Stimulated activated CD8-positive, alpha-beta memory T cell treated with anti-CD3 and anti-CD28 coated beads, Interleukin-2, amount 100 ng/mL, for 48 hours (primary cell): ENCODE results near the gene XRCC4.
"Not testable (repeated sequence)": the region's sequence is repeated elsewhere in the genome, so short reads cannot be mapped to it uniquely, and the experiment has no call there.

Source experiments
- DNase-seq, 2 donors: peaks; one replicate each; pipeline ENCODE4 v3.0.0-alpha.2; 2020; ENCODE audit warnings: low read depth in 2 of 2

XRCC4 gene

DNA sequence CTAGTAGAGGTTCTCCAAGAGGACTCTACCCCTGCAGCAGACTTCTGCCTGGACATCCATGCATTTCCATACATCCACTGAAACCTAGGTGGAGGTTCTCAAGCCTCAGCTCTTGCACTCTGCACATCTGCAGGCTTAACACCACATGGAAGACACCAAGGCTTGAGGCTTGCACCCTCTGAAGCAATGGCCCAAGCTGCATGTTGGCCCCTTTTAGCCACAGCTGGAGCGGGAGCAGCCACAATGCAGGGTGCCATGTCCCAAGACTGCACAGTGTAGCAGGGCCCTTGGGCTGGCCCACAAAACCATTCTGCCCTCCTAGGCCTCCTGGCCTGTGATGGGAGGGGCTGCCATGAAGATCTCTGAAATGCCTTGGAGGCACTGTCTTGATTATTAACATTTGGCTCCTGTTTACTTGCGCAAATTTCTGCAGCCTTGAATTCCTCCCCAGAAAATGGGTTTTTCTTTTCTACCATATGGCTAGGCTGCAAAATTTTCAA is 271.0 kb downstream of the XRCC4 start:
- DNase-seq = no peak

DNA sequence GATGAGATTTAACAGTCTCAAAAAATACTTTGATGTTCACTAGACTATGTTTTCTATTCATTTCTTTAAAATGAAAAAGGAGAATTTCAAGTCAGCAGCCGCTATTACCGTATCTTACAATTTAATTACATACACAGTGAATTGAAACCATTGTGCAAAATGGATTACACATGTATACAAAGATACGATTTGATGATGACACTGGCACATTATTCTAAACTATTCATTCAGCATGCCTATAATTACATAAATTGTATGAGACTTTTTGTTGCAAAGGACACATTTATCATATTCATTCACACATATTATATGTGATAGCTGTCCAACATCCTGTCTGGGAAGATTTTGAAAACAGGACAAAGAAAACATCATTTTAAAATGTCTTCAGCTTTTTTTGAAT is 275.9 kb downstream of the XRCC4 start:
- DNase-seq = no peak

DNA sequence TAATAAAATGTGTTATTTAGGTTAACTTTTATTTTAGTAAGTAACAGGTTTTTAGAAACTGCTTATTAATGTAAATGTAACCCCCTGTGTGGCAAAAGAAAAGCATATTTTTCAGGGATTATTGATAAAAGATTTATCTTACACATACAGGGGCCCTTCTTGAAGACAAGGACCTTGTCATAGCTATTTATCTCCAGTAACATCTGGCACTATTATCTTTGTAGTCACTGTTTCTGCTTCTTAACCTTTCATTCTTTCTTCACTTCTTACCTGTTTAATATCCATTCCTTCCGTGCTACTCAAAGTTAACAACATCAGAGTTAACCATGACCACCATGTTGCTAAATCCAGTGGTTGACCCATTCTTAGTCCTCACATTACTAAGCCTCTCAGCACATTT is 276.4 kb downstream of the XRCC4 start:
- no peak for DNase-seq

- no peak for DNase-seq
Observed at GRCh38 chr5:83354958-83355357, 277.6 kb downstream of the XRCC4 start.

DNA sequence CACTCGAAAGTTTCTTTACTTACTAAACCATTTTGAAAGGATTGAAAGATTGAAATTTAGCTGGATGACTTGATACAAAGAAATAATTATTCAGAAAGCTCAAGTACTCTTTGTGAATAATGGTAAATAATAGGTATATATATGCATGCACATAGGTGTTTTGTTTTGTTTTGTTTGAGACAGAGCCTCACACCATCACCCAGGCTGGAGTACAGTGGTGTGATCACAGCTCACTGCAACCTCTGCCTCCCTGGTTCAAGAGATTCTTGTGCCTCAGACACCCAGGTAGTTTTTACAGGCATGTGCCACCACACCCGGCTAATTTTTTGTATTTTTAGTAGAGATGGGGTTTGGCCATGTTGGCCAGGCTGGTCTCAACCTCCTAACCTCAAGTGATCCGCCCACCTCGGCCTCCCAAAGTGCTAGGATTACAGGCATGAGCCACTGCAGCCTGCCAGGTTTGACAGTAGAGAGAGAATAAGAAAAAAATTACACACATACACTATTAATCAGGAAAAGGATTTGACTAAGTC is 278.2 kb downstream of the XRCC4 start:
- DNase-seq = not testable (repeated sequence)

- DNase-seq = no peak
Observed at GRCh38 chr5:83357621-83358231, 280.4 kb downstream of the XRCC4 start.

DNA sequence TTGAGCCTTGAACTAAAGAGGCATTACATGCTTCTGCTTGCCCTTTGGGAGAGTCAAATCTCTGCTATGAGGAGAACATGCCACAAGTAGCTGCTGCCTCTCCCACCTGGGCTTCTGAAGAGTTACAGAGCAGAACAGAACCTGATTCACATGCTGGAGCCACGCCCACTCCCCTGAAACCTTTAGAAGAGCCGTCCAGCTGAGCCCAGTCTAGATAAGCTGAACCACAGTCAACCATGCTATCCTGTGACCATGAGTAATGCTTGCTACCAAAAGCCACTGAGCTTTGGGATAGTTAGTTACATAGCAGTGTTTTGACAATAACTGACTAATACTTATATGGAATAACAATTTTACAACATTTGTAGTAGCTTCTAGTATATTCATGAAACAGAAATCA is 283.2 kb downstream of the XRCC4 start:
- DNase-seq = no peak

DNA sequence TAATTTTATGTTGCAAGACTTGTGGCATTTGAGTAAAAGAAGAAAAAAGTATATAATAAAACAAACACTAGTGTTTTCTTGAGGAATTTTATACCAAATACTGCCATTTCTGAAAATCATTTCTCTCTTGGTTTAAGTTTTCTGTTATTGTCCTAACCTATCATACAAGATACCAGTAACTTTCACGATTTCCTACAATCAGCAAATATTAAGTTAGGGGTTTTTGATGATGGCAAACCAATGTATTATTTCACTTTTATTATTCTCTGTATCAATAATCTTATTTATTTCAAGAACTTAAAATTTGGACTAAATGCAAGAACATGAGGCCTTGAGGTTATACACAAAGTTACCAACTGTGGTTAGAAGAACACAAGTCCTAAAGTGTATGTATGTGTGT is 285.2 kb downstream of the XRCC4 start:
- no peak for DNase-seq

DNA sequence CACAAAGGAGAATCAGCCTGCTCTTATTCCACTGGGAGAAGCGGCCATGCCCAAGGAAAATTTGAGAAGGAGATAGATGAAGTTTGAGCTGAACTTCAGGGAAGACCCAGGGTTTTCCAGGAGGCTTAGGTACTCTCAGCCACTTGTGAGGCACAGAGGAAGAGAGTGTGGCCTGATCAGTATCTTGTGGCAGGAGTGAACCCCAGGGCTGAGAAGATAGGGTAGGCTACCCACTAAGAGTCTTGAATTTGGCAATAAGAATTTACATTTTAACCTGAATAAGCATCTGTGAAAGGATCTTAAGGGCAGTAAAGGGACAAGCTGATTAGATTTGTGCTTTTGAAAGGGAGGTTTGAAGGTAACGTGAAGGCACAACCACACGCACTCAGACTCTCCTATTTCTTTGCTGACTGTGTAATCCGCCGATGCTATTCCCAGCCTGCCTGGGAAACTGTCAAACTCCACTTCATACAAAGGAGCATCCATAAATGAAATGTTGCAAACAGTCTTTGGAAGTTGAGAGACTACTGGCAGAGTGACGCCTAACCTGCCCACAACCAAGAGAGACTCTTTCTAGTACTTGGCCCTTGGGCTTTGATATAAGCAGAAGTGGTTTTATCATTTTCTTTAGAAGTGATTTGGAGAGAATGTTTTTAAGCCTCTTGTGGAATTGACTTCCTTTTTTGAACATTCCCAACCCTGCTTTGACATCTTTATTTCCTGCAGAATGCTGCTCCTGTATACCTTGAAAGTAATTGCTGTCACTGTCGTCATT is 286.0 kb downstream of the XRCC4 start:
- DNase-seq = no peak

GRCh38 chr5:83363886-83364275 is 286.5 kb downstream of the XRCC4 start:
- no peak for DNase-seq

- DNase-seq = no peak
Observed at GRCh38 chr5:83364312-83365299, 287.3 kb downstream of the XRCC4 start.

GRCh38 chr5:83368319-83368718 is 291.0 kb downstream of the XRCC4 start:
- no peak for DNase-seq

DNA sequence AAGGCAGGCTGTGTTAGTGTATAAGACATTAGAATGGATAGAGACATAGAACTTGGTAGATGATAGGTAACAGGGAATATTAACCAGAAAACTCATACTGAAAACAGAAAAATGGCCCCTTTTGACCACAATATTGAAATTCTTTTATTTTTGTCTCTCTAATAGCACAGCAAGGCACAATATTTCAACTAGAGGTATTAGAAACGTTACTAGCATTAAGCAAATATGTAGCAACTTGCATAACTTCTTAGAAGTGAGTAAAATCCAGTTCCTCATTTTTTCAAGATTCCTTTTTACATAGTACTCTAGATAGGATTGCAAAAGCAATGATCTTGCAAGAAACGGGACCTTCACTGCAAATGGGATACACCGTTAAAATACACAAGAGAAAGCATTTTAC is 291.5 kb downstream of the XRCC4 start:
- no peak for DNase-seq

DNA sequence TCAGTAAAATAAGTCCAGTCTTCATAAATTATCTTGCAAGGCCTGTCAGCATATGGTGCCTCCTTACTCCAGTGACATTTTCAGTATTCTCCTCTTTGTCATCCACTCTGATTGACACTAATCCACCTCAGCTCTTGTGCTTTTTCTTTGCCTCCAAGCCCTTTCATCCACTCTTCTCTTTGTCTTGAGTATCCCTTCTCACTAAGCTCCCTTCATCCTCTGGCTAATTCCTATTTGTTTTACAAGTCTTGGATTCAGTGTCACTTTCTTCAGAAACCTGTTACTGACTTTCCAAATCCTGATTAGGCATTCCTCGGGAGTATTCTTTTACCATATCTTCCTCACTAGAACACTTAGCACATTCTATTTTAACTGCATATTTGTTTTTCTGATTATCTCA is 293.6 kb downstream of the XRCC4 start:
- DNase-seq = no peak

- no peak for DNase-seq
Observed at GRCh38 chr5:83371726-83372125, 294.4 kb downstream of the XRCC4 start.

GRCh38 chr5:83374547-83374946 is 297.2 kb downstream of the XRCC4 start:
- no peak for DNase-seq

DNA sequence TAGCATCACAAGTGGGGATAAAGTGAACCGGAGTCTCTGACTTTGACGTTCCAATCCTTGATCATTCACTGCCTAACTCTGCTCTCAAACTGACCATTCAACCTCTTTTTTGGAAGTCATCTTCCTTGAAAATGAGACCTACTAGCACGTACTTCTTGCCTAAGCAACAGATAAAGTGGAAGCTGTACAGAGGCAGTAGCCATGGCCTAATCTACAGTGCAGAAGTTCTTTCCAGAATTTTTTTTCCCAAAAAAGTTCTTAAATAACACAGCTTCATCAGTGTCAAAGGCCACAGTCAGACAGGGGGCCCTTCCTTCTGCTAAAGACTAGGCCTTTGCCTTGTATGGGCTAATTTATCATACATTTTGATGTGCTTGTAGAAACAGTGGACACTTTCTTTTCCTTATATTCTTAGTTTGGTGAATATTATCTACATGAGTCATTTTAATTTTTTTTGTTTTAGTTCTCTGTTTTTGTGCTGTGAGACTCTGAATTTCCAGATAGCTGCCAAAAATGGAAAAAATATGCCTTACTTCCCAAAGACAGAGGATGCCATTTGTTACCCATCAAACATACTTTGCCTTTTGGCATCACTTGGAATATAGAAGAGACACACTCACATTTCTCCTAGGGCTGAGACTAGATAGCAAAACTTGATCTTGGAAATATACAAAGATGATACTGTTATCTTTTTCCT is 297.9 kb downstream of the XRCC4 start:
- no peak for DNase-seq

DNA sequence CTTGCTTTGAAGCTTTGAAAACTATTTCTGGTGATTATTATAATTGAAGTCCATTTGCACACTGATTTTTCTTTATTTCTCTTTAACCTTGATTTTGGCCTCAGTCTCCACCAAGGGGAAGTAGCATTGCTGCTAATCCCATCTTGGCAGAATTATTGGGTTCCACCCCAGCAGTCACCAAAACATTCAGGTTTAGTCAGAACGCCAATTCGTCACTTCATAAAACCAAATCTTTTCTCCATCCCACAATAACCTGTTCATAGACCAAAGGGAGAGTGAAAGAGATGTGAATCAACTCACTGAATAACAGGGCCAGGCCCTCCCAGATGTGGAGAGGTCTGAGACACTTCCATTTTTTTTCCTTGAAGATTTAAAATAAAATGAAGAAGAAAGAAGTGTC is 299.1 kb downstream of the XRCC4 start:
- DNase-seq = no peak

DNA sequence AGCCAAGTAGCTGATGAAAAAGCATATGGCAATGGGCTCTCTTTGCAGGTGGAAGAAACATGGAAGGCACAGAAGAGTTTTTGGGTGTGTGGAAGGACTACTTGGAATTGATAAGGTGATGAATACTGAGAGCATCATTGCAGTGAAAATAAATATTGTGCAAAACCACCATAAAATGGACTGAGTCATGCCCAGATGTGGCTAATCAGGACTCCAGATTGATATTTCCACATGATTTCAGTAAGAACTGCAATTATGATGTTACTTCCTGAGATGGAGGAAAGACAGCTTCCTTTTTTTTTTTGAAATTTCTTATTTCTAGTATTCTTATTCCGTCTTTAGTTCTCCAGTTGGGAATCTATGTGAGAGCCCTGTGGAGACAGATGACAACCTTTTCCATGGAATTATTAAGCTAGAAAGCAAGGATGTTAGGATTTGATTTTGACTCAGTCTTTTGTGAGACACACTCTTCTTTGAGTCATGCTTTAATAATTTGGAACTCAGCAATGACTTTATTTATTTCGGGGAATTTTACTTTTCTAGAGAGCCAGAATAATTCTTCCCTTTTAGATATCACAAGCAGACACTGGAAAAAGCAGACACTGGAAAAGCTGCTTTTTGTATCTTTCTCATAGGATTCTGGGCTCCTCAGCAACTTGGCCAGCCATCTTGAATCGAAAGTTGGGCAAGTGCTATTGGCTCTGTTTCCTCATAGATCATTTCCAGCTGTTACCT is 300.0 kb downstream of the XRCC4 start:
- DNase-seq = no peak

DNA sequence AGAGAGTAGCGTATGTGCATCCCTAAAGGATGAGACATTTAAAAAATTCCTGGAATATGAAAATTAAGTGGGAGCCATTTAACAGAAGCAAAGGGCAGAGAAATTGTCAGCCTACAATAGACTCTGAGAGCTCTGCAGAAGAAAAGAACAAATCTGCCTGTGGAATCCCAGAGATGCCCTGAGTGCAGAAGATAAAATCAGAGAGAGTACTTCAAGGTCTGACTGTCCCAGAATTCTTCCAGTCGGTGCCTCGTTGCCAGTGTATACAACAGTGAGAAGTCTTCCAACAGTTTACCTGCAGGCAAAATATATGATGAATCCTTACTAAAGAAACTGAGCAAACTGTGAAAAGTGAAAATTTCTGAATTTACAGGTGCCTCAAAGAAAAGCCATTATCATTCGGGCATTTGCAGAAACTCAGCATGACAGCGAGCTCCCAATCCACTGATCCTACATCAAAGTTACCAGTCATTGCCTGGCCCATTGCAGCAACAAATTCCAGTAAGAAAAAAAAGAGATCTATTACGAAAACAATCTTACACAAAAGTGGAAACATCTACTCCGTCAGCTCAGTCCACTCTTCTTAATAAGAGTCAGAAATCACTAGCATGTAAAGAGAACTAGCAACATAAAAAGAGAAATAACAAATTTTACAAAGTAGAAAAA is 301.4 kb downstream of the XRCC4 start:
- no peak for DNase-seq
